ENCODE measurements around the gene IL4I1. TPM values are rescaled to one million over a fixed set of nuclear protein-coding genes. Genes with fewer than 3 reads are reported as not detected.

The IL4I1 gene
- total and polyA plus RNA-seq, 2 donors (not counting 1 experiment from before 2014, with no cell fraction given) = 0.48 to 3.1 TPM

- Histone ChIP-seq H3K4me3 (ENCODE audit: control extremely low read depth in 1 of 5, extremely low read depth in 1 of 5, insufficient read depth in 1 of 5, low read depth in 2 of 5, low read length in 4 of 5) (no peak overlapping the region), H3K9me3 (ENCODE audit: control extremely low read depth in 1 of 3, control insufficient read depth in 2 of 3, insufficient read depth in 1 of 3, low read length in 2 of 3) (peaks cover 0 to 7% (median 0%) of the 10 kb centered on the region in 3 donors), H3K27ac (ENCODE audit: low read length in 2 of 2) (no peak overlapping the region), H3K9ac (ENCODE audit: low read length) (no peak overlapping the region), H3K36me3 (replicated peaks in 1 of 2; ENCODE audit: control extremely low read depth in 1 of 2, control insufficient read depth in 1 of 2, extremely low read depth in 1 of 2, insufficient read depth in 2 of 2, low read length in 1 of 2) (peaks cover 0 to 21% of the 10 kb centered on the region in 2 experiments), H3K4me1 (ENCODE audit: control insufficient read depth in 2 of 2, insufficient read depth in 2 of 2, low read length in 2 of 2) (peaks cover 3 to 16% of the 10 kb centered on the region in 2 donors), H2AFZ (ENCODE audit: insufficient read depth, low read depth, low read length, poor library complexity, severe bottlenecking) (no peak overlapping the region), H3K27me3 (replicated peaks in 1 of 4; ENCODE audit: control extremely low read depth in 1 of 4, control insufficient read depth in 3 of 4, insufficient read depth in 4 of 4, low read length in 3 of 4) (no peaks in the 10 kb centered on the region), H4K20me1 (ENCODE audit: control insufficient read depth, insufficient read depth, low read length, poor library complexity, severe bottlenecking) (peaks cover 16% of the 10 kb centered on the region), H3K79me2 (ENCODE audit: control insufficient read depth, insufficient read depth, low read length) (no peaks in the 10 kb centered on the region), H3K4me2 (replicated peaks; ENCODE audit: low read depth, low read length, poor library complexity, severe bottlenecking) (no peak overlapping the region)
- Mint-ChIP-seq H3K27me3 (no peaks in the 10 kb centered on the region), H3K4me3 (peak overlapping the region; percentile 34), H3K4me1 (peaks cover 20% of the 10 kb centered on the region), H3K9me3 (ENCODE audit: insufficient read depth) (no peaks in the 10 kb centered on the region), H3K27ac (no peak overlapping the region)
- CTCF ChIA-PET = no interaction called here
- ATAC-seq (ENCODE audit: low read depth) = no peak
- DNase-seq = no peak
- TF ChIP-seq EZH2 (IDR thresholded peaks at IDR 0.05; ENCODE audit: borderline replicate concordance, insufficient read depth, low read depth, low read length, poor library complexity, severe bottlenecking) (no peak), CTCF (IDR thresholded peaks at IDR 0.05) (no peak)
- WGBS (ENCODE audit: insufficient coverage) = 88% methylated on average over 43 of the region's 54 CpGs
- intact Hi-C loops (cut with micrococcal nuclease) = no loop called here
- POLR2A ChIA-PET = interaction anchor here (0.6 kb wide), 3 partner anchors 9 to 539 kb away, joined by 3 to 4 read pairs (median 3); partner anchors contain the start of gene IL4I1
Observed at GRCh38 chr19:49887665-49888509, 8.8 kb downstream of the IL4I1 start.

Measured in B cell (primary cell).